Activated naive CD4-positive, alpha-beta T cell treated with anti-CD3 and anti-CD28 coated beads, Interleukin-2, amount 50 U/mL, for 72 hours (primary cell): ENCODE results near the gene JAG2. TPM values are rescaled to one million over a fixed set of nuclear protein-coding genes. Genes with fewer than 3 reads are reported as not detected.
A peak's percentile ranks its signal among the peaks of the same experiment; 100 is the strongest.

Experiments
- ATAC-seq, 2 donors: fragments of 150-1000 bp; cut with Tn5 transposase; 2 replicates each; pipeline ENCODE4 v1.10.0; 2021; ENCODE audit warnings: mild to moderate bottlenecking in 2 of 2, moderate library complexity in 2 of 2
- DNase-seq, 2 donors: peaks; one replicate each; pipeline ENCODE4 v3.0.0; 2021 to 2022; ENCODE audit warnings: low spot score in 2 of 2
- H3K27ac Mint-ChIP-seq, 2 donors: one replicate each; pipeline ENCODE4 v1.8.0; 2022; ENCODE audit warnings: mild to moderate bottlenecking in 2 of 2, mixed read lengths in 2 of 2
- H3K36me3 Mint-ChIP-seq, 2 donors: one replicate each; pipeline ENCODE4 v1.8.0; 2022; ENCODE audit warnings: mixed read lengths in 2 of 2
- H3K9me3 Mint-ChIP-seq, 2 donors: one replicate each; pipeline ENCODE4 v1.8.0; 2022; ENCODE audit warnings: mixed read lengths in 2 of 2
- total RNA-seq, 2 donors: library from RNA; stranded (reverse); gene quantifications; one replicate each; pipeline ENCODE4 v1.2.3, GENCODE V29; 2022

JAG2 gene
- total RNA-seq, 2 donors from 2014 or later = 4.3 to 10.5 TPM

GRCh38 chr14:105107351-105107750 lies 61.2 kb downstream of the JAG2 start:
- Mint-ChIP-seq H3K27ac (no peak overlapping the region), H3K36me3 (no peaks in the 10 kb centered on the region), H3K9me3 (no peaks in the 10 kb centered on the region)
- DNase-seq (no peak), ATAC-seq (no peak)

- Mint-ChIP-seq H3K36me3 (no peaks in the 10 kb centered on the region), H3K9me3 (no peaks in the 10 kb centered on the region)
- ATAC-seq = no peak
Measured at GRCh38 chr14:105105158-105105557, 63.4 kb downstream of the JAG2 start.

GRCh38 chr14:105102893-105103292 lies 65.7 kb downstream of the JAG2 start:
- no peak overlapping the region for H3K27ac Mint-ChIP-seq
- H3K9me3 Mint-ChIP-seq = peaks cover 3 to 5% of the 10 kb centered on the region in 2 donors
- ATAC-seq (peak in 1 of 2 donors; percentile 26), DNase-seq (no peak)
- H3K36me3 Mint-ChIP-seq = peaks cover 0 to 6% of the 10 kb centered on the region in 2 donors

More at GRCh38 chr14:105105158-105105557, 63.4 kb downstream of the JAG2 start:
- DNase-seq = no peak
- H3K27ac Mint-ChIP-seq = no peak overlapping the region

- Mint-ChIP-seq H3K9me3 (peaks cover 3 to 5% of the 10 kb centered on the region in 2 donors), H3K27ac (no peak overlapping the region), H3K36me3 (peaks cover 0 to 6% of the 10 kb centered on the region in 2 donors)
- DNase-seq (no peak), ATAC-seq (no peak)
Measured at GRCh38 chr14:105102361-105102870, 66.2 kb downstream of the JAG2 start.

GRCh38 chr14:105100910-105101309 lies 67.7 kb downstream of the JAG2 start:
- Mint-ChIP-seq H3K27ac (no peak overlapping the region), H3K9me3 (peaks cover 3 to 5% of the 10 kb centered on the region in 2 donors), H3K36me3 (peaks cover 0 to 6% of the 10 kb centered on the region in 2 donors)
- ATAC-seq = no peak
- DNase-seq = no peak

- Mint-ChIP-seq H3K9me3 (peaks cover 3 to 5% of the 10 kb centered on the region in 2 donors), H3K36me3 (peaks cover 0 to 6% of the 10 kb centered on the region in 2 donors), H3K27ac (no peak overlapping the region)
- no peak for ATAC-seq
- no peak for DNase-seq
Measured at GRCh38 chr14:105099778-105100177, 68.8 kb downstream of the JAG2 start.

- H3K27ac Mint-ChIP-seq = no peak overlapping the region
- H3K9me3 Mint-ChIP-seq = peaks cover 3 to 5% of the 10 kb centered on the region in 2 donors
- no peak for ATAC-seq
- no peak for DNase-seq
- H3K36me3 Mint-ChIP-seq = peaks cover 0 to 6% of the 10 kb centered on the region in 2 donors
Measured at GRCh38 chr14:105098316-105098715, 70.3 kb downstream of the JAG2 start.

- DNase-seq = no peak
- no peak for ATAC-seq
- Mint-ChIP-seq H3K27ac (no peak overlapping the region), H3K36me3 (peaks cover 0 to 6% of the 10 kb centered on the region in 2 donors), H3K9me3 (peaks cover 3 to 5% of the 10 kb centered on the region in 2 donors)
Measured at GRCh38 chr14:105097794-105098127, 70.8 kb downstream of the JAG2 start.

- no peak for DNase-seq
Measured at GRCh38 chr14:105096206-105096875, 72.2 kb downstream of the JAG2 start.

GRCh38 chr14:105095236-105095805 lies 73.3 kb downstream of the JAG2 start:
- ATAC-seq (no peak), DNase-seq (no peak)
- peaks cover 0 to 6% of the 10 kb centered on the region in 2 donors for H3K36me3 Mint-ChIP-seq
- H3K9me3 Mint-ChIP-seq = peaks cover 3 to 5% of the 10 kb centered on the region in 2 donors
- H3K27ac Mint-ChIP-seq = no peak overlapping the region

More at GRCh38 chr14:105096206-105096875, 72.2 kb downstream of the JAG2 start:
- Mint-ChIP-seq H3K36me3 (peaks cover 0 to 6% of the 10 kb centered on the region in 2 donors), H3K9me3 (peaks cover 3 to 5% of the 10 kb centered on the region in 2 donors), H3K27ac (peak overlapping the region in 1 of 2 donors; percentile 5)
- no peak for ATAC-seq

GRCh38 chr14:105094193-105094907 lies 74.2 kb downstream of the JAG2 start:
- peaks cover 0 to under 1% of the 10 kb centered on the region in 2 donors for H3K36me3 Mint-ChIP-seq
- ATAC-seq = no peak
- H3K9me3 Mint-ChIP-seq = peaks cover 0 to under 1% of the 10 kb centered on the region in 2 donors
- peak overlapping the region; percentile 85 for H3K27ac Mint-ChIP-seq
- DNase-seq = no peak

GRCh38 chr14:105093431-105094192 lies 75.0 kb downstream of the JAG2 start:
- H3K27ac Mint-ChIP-seq = peak overlapping the region in 1 of 2 donors; percentile 85
- no peaks in the 10 kb centered on the region for H3K36me3 Mint-ChIP-seq
- DNase-seq = peak; percentile 78 to 82
- H3K9me3 Mint-ChIP-seq = no peaks in the 10 kb centered on the region
- peak; percentile 79 to 83 for ATAC-seq

GRCh38 chr14:105093038-105093430 lies 75.5 kb downstream of the JAG2 start:
- no peaks in the 10 kb centered on the region for H3K36me3 Mint-ChIP-seq
- no peaks in the 10 kb centered on the region for H3K9me3 Mint-ChIP-seq
- H3K27ac Mint-ChIP-seq = peak overlapping the region; percentile 62 to 91
- DNase-seq (peak in 1 of 2 donors; percentile 70), ATAC-seq (peak; percentile 44 to 54)

- peak overlapping the region; percentile 62 to 91 for H3K27ac Mint-ChIP-seq
- ATAC-seq (no peak), DNase-seq (no peak)
- no peaks in the 10 kb centered on the region for H3K9me3 Mint-ChIP-seq
- H3K36me3 Mint-ChIP-seq = no peaks in the 10 kb centered on the region
Measured at GRCh38 chr14:105092171-105093037, 76.2 kb downstream of the JAG2 start.

- ATAC-seq = no peak
- DNase-seq = no peak
- peak overlapping the region in 1 of 2 donors; percentile 62 for H3K27ac Mint-ChIP-seq
- H3K9me3 Mint-ChIP-seq = no peaks in the 10 kb centered on the region
- H3K36me3 Mint-ChIP-seq = no peaks in the 10 kb centered on the region
Measured at GRCh38 chr14:105091517-105092170, 76.9 kb downstream of the JAG2 start.
